Lower lobe of right lung (tissue), 2 donors: Measurements from ENCODE around the gene RASA3. TPM values are rescaled to one million over a fixed set of nuclear protein-coding genes. Genes with fewer than 3 reads are reported as not detected.

Experiments
- ATAC-seq, 2 donors: fragments of 200-7000 bp; cut with Tn5 transposase; one replicate each; pipeline ENCODE4 v1.9.1; 2020 to 2022; ENCODE audit warnings: mild to moderate bottlenecking in 2 of 2, moderate library complexity in 2 of 2
- DNase-seq: peaks from one replicate; pipeline ENCODE4 v3.0.0-alpha.2; 2020
- H3K27ac ChIP-seq: fragments of 200-600 bp; one replicate; pipeline ENCODE4 v1.8.0; 2022
- H3K27me3 ChIP-seq: fragments of 200-600 bp; one replicate; pipeline ENCODE4 v1.8.0; 2022; ENCODE audit warnings: low read depth
- H3K36me3 ChIP-seq: fragments of 200-600 bp; one replicate; pipeline ENCODE4 v1.8.0; 2022; ENCODE audit warnings: mild to moderate bottlenecking
- H3K4me1 ChIP-seq: fragments of 200-600 bp; one replicate; pipeline ENCODE4 v1.8.0; 2022
- H3K4me3 ChIP-seq: fragments of 200-600 bp; one replicate; pipeline ENCODE4 v1.8.0; 2022; ENCODE audit warnings: mild to moderate bottlenecking
- H3K9me3 ChIP-seq: fragments of 200-600 bp; one replicate; pipeline ENCODE4 v1.8.0; 2022
- CTCF ChIP-seq: fragments of 200-600 bp; IDR thresholded peaks from one replicate; pipeline ENCODE4 v1.8.0; 2022; ENCODE audit warnings: antibody characterized with exemption, mild to moderate bottlenecking
- intact Hi-C: fragments of 100-400 bp; cut with DNase I; formaldehyde crosslinking; loops from one replicate; pipeline ENCODE4 v1.11.0; 2022
- total RNA-seq: library from RNA; stranded (reverse); fragmentation: NEBNext Ultra II Directional; extraction: Animal tissue kit (Norgen Biotek cat#: 25700); gene quantifications from one replicate; pipeline ENCODE4 v1.2.1, GENCODE V29; 2021
- donor health status: DM: no; HTN: yes; CAD: no; lungs with severe emphysema.

RASA3 gene
- total RNA-seq, 1 donor from 2014 or later: 19.1 TPM

DNA sequence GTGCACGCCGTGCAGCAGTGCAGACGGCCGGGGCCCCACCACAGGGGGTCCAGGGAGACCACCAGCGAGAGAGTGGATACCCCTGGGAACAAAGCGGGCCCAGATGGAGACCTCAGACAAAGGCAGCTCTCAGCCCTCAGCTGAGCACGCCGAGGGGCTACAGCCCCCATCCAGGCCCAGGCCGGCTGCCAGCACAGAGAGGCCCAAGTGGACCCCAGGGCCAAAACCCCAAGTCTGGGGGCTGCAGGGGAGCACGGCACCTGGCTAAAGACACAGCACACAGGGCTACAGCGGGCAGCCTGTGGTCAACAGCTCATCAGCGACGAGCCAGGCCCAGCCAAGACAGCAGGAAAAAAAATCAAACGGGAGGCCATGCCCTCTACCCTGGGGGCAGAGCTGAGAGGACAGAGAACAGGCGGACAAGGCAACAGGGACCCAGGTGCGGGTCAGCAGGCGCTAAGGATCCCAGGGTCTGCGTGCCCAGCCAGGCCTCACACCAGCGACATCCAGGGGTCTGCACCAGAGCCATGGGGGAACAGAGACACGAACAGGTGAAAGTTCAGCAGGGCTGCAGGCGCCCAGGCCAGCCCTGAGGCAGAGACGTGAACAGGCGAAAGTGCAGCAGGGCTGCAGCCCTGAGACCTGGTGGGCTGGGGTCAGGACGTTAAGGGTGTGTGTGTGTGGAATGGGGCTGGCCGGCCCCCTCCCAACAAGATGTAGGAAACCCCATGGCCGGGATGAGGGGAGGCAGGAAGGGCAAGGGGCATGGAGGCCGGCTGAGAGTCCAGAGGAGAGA lies 34.3 kb downstream of the RASA3 start:
- ATAC-seq (no peak), DNase-seq (peak; percentile 38)
- Histone ChIP-seq H3K36me3 (no peaks in the 10 kb centered on the region), H3K4me1 (peaks cover 8% of the 10 kb centered on the region), H3K27ac (peak overlapping the region; percentile 21), H3K4me3 (no peak overlapping the region), H3K27me3 (no peaks in the 10 kb centered on the region), H3K9me3 (no peaks in the 10 kb centered on the region)
- intact Hi-C loops: no loop called here
- no peak for TF ChIP-seq CTCF

DNA sequence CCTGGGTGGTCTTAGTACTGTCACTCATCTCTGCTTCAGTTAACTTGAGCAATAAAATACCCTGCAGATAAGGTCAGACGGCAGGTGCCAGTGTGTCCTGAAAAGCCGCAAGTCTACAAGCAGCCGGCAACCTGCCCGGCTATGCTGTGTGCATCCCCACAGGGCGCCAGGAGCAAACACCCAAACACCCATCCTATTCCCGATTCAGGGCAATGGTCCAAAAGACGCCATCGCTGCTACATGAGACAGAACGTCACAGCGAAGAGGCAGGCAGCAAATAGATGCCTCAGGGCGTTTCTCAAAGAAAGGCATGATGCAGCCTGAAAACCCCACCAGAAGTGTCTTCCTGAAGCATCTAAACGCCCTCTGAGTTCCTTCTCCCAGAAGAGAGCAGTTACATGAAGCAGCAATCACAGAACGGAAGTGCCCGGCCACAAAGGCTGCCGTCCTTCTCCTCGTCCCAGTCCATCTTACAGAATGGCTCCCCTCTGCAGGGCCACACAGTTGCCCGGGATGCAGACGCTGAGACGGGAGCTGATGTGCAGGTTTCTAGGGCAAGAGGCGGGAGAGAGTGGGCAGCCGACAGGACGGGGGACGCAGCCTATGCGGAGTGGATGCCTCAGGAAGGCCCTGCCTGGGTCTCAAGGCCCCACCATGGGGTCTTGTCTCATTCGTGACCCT lies 35.1 kb downstream of the RASA3 start:
- intact Hi-C loops: no loop called here
- ATAC-seq: no peak
- no peak for DNase-seq
- H3K36me3 ChIP-seq: no peaks in the 10 kb centered on the region
- H3K4me3 ChIP-seq: no peak overlapping the region
- TF ChIP-seq CTCF: no peak
- no peaks in the 10 kb centered on the region for H3K9me3 ChIP-seq
- H3K4me1 ChIP-seq: peaks cover 8% of the 10 kb centered on the region
- H3K27me3 ChIP-seq: no peaks in the 10 kb centered on the region
- H3K27ac ChIP-seq: no peak overlapping the region

GRCh38 chr13:114096811-114097211 lies 35.6 kb downstream of the RASA3 start:
- TF ChIP-seq CTCF: no peak
- Histone ChIP-seq H3K9me3 (no peaks in the 10 kb centered on the region), H3K4me3 (no peak overlapping the region), H3K27me3 (no peaks in the 10 kb centered on the region), H3K27ac (no peak overlapping the region), H3K36me3 (no peaks in the 10 kb centered on the region), H3K4me1 (peaks cover 8% of the 10 kb centered on the region)
- no peak for DNase-seq
- ATAC-seq: no peak
- intact Hi-C loops: no loop called here

DNA sequence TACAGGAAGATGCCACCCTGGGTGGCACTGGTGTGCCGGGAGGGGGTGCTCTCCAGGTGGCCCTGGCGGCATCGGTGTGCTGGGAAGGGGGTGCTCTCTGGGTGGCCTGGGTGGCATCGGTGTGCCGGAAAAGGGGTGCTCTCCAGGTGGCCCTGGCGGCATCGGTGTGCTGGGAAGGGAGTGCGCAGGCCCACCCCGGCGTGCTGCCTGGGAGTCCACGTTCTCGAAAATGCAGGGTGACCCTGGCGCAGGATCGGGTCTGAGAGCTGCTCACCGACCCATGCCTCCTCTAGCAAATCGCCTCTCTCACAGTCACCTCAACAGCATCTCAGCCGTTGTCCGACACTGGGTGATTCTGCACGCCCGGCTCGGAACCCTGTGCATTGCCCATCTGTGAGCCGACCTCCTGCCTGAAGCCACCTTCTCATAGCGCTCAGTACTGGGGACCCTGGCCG lies 36.4 kb downstream of the RASA3 start:
- Histone ChIP-seq H3K27ac (no peak overlapping the region), H3K36me3 (no peaks in the 10 kb centered on the region), H3K27me3 (no peaks in the 10 kb centered on the region), H3K9me3 (peaks cover 5% of the 10 kb centered on the region), H3K4me1 (peaks cover 5% of the 10 kb centered on the region), H3K4me3 (no peak overlapping the region)
- no peak for ATAC-seq
- intact Hi-C loops: no loop called here
- DNase-seq: no peak
- no peak for TF ChIP-seq CTCF

DNA sequence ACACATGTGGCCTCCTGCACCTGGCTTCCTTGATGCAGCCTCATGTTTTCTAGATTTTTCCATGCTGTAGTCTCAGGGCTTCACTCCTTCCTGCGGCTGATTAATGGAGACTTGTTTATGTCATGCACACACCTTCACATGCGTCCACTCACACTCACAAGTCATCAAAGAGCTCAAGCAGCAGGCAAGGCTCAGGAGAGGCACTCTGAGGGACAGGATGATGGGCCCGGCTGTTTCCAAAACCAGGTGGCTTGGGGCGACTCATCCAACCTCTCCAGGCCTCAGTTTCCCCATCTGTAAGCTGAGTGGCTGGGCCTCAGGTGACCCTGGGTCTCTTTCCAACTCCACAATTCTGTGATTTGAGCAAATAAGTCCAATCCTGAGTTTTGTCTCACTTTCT lies 36.9 kb downstream of the RASA3 start:
- no peak for ATAC-seq
- Histone ChIP-seq H3K36me3 (no peaks in the 10 kb centered on the region), H3K27ac (no peak overlapping the region), H3K4me1 (no peaks in the 10 kb centered on the region), H3K27me3 (no peaks in the 10 kb centered on the region), H3K4me3 (no peak overlapping the region), H3K9me3 (peaks cover 7% of the 10 kb centered on the region)
- no peak for TF ChIP-seq CTCF
- DNase-seq: no peak
- intact Hi-C loops: no loop called here
